Uterus (tissue), 4 donors: ENCODE measurements around the gene USP44. TPM values are rescaled to one million over a fixed set of nuclear protein-coding genes. Genes with fewer than 3 reads are reported as not detected.

Experiments
- DNase-seq, 2 donors: peaks; one replicate each; pipeline ENCODE4 v3.0.0-alpha.2; 2019 to 2020
- H3K27ac ChIP-seq, 2 donors: fragments of 200-600 bp; sonication (generic); 1 replicate in 1 of 2; 2 replicates in 1 of 2; pipeline ENCODE4 v1.5.1; 2016 to 2018
- H3K27me3 ChIP-seq, 2 donors: fragments of 200-600 bp; sonication (generic); one replicate each; pipeline ENCODE4 v1.5.1; 2018 to 2019; ENCODE audit warnings: control low read depth in 1 of 2
- H3K36me3 ChIP-seq, 2 donors: fragments of 200-600 bp; sonication (generic); one replicate each; pipeline ENCODE4 v1.5.1; 2019; ENCODE audit warnings: control low read depth in 1 of 2
- H3K4me1 ChIP-seq, 2 donors: fragments of 200-600 bp; sonication (generic); one replicate each; pipeline ENCODE4 v1.5.1; 2018 to 2019; ENCODE audit warnings: control low read depth in 1 of 2
- H3K4me3 ChIP-seq, 2 donors: fragments of 200-600 bp; sonication (generic); 1 replicate in 1 of 2; 2 replicates in 1 of 2; pipeline ENCODE4 v1.5.1; 2018 to 2019; ENCODE audit warnings: mild to moderate bottlenecking in 1 of 2
- H3K9me3 ChIP-seq, 2 donors: fragments of 200-600 bp; sonication (generic); one replicate each; pipeline ENCODE4 v1.5.1; 2019; ENCODE audit warnings: control low read depth in 1 of 2
- CTCF ChIP-seq, 4 experiments: fragments of 200-600 bp in 2 of 4; fragments of 450-650 bp in 2 of 4; sonication (generic) in 2 of 4; IDR thresholded peaks; one replicate each; pipeline ENCODE4 v1.5.1; 2016 to 2019; ENCODE audit warnings: antibody characterized with exemption in 4 of 4, mild to moderate bottlenecking in 2 of 4, moderate library complexity in 1 of 4
- POLR2A ChIP-seq, 2 donors: fragments of 450-650 bp; IDR thresholded peaks; one replicate each; pipeline ENCODE4 v1.6.1; 2016; ENCODE audit warnings: antibody characterized with exemption in 2 of 2, mild to moderate bottlenecking in 1 of 2, moderate library complexity in 1 of 2
- intact Hi-C: fragments of 100-400 bp; cut with DNase I; formaldehyde crosslinking; loops from one replicate; pipeline ENCODE4 v1.15.1; 2023; ENCODE audit warnings: low total_unique reads
- total RNA-seq, 4 donors: library from RNA; depleted of rRNA in 3 of 4; stranded (reverse); fragments of >200 nt in 3 of 4; gene quantifications; one replicate each; pipeline versions ENCODE4 v1.1.0 to v1.2.4, GENCODE V29; 2014 to 2023
- donor health status: DM: yes; HTN: yes; CAD: no.

The USP44 gene
- total RNA-seq, 4 donors from 2014 or later = 2.6 to 7.7 (median 5.0) TPM

GRCh38 chr12:95522692-95523091 is 28.6 kb downstream of the USP44 start:
- DNase-seq = no peak
- H3K36me3 ChIP-seq = no peaks in the 10 kb centered on the region
- H3K27me3 ChIP-seq = no peaks in the 10 kb centered on the region
- TF ChIP-seq CTCF (IDR thresholded peaks at IDR 0.05) (no peak), POLR2A (IDR thresholded peaks at IDR 0.05) (no peak)
- no peaks in the 10 kb centered on the region for H3K4me1 ChIP-seq
- H3K9me3 ChIP-seq = no peaks in the 10 kb centered on the region
- H3K4me3 ChIP-seq = no peak overlapping the region
- intact Hi-C loops = no loop called here
- H3K27ac ChIP-seq = no peak overlapping the region

DNA sequence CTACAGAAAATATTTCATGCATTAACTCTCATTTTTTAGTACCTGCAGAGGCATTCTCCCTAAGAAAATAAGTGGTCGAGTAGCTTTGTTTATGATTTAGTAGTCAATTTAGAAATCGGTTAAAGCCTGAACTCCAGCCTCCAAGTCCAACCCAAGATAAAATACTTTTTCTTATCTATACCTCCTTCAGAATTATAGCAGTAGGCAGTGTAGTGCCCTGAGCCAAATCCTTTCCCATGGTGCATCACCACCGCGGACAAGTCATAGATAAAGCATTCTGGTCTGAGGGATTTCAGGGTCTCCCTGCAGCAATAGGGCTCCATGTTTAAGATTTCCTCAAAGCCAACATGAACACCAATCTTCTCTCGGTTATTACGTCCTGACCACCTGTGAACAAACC is 30.5 kb downstream of the USP44 start:
- Histone ChIP-seq H3K27me3 (no peaks in the 10 kb centered on the region), H3K9me3 (no peaks in the 10 kb centered on the region), H3K36me3 (no peaks in the 10 kb centered on the region), H3K4me3 (no peak overlapping the region), H3K4me1 (no peaks in the 10 kb centered on the region), H3K27ac (no peak overlapping the region)
- no peak for DNase-seq
- TF ChIP-seq POLR2A (IDR thresholded peaks at IDR 0.05) (no peak), CTCF (IDR thresholded peaks at IDR 0.05) (no peak)
- intact Hi-C loops = no loop called here

- no peak for DNase-seq
- no peaks in the 10 kb centered on the region for H3K9me3 ChIP-seq
- no peaks in the 10 kb centered on the region for H3K36me3 ChIP-seq
- intact Hi-C loops = no loop called here
- H3K4me3 ChIP-seq = no peak overlapping the region
- H3K4me1 ChIP-seq = no peaks in the 10 kb centered on the region
- H3K27me3 ChIP-seq = no peaks in the 10 kb centered on the region
- no peak overlapping the region for H3K27ac ChIP-seq
- TF ChIP-seq POLR2A (IDR thresholded peaks at IDR 0.05) = no peak
- no peak for TF ChIP-seq CTCF (IDR thresholded peaks at IDR 0.05)
These were observed 32.3 kb downstream of the USP44 start for GRCh38 chr12:95518944-95519343.

GRCh38 chr12:95517246-95517645 is 34.0 kb downstream of the USP44 start:
- no peak overlapping the region for H3K4me3 ChIP-seq
- no peaks in the 10 kb centered on the region for H3K4me1 ChIP-seq
- H3K27ac ChIP-seq = no peak overlapping the region
- no peaks in the 10 kb centered on the region for H3K27me3 ChIP-seq
- no peak for DNase-seq
- H3K36me3 ChIP-seq = no peaks in the 10 kb centered on the region
- no peak for TF ChIP-seq CTCF (IDR thresholded peaks at IDR 0.05)
- no peak for TF ChIP-seq POLR2A (IDR thresholded peaks at IDR 0.05)
- intact Hi-C loops = no loop called here
- no peaks in the 10 kb centered on the region for H3K9me3 ChIP-seq

- intact Hi-C loops = no loop called here
- Histone ChIP-seq H3K27me3 (no peaks in the 10 kb centered on the region), H3K27ac (no peak overlapping the region)
These were observed 34.5 kb downstream of the USP44 start for GRCh38 chr12:95516757-95517156.

More at GRCh38 chr12:95516757-95517156, 34.5 kb downstream of the USP44 start:
- Histone ChIP-seq H3K9me3 (no peaks in the 10 kb centered on the region), H3K4me3 (no peak overlapping the region), H3K4me1 (no peaks in the 10 kb centered on the region), H3K36me3 (no peaks in the 10 kb centered on the region)
- TF ChIP-seq CTCF (IDR thresholded peaks at IDR 0.05) = no peak
- no peak for TF ChIP-seq POLR2A (IDR thresholded peaks at IDR 0.05)
- no peak for DNase-seq
